CD4-positive, alpha-beta T cell (primary cell): ENCODE measurements around the gene MYOZ1. TPM values are rescaled to one million over a fixed set of nuclear protein-coding genes. Genes with fewer than 3 reads are reported as not detected.
A peak's percentile ranks its signal among the peaks of the same experiment; 100 is the strongest.

Experiments
- ATAC-seq: fragments of 200-7000 bp; cut with Tn5 transposase; one replicate; pipeline ENCODE4 v1.10.0; 2022; ENCODE audit warnings: mild to moderate bottlenecking; ENCODE audit not compliant: poor library complexity
- CTCF ChIA-PET: fragments of 350-600 bp; sonication (Branson Sonifier 250); formaldehyde crosslinking; loops from one replicate; lab custom pipeline; 2021; ENCODE audit warnings: antibody characterized with exemption, inconsistent platforms; lab: Charles Lee
- POLR2A ChIA-PET: fragments of 350-600 bp; sonication (Branson Sonifier 250); formaldehyde crosslinking; loops from one replicate; lab custom pipeline; 2021; ENCODE audit warnings: antibody characterized with exemption, inconsistent platforms; lab: Charles Lee
- DNase-seq, 14 experiments: peaks; one replicate each; pipeline ENCODE4 v3.0.0-alpha.2; 2013 to 2020; ENCODE audit warnings: mixed read lengths in 2 of 14
- H3K27ac ChIP-seq, 2 donors: one replicate each; pipeline versions ENCODE4 v1.5.1 to v1.7.0; 2013; ENCODE audit warnings: low read length in 2 of 2, low read depth in 1 of 2, mild to moderate bottlenecking in 1 of 2
- H3K27me3 ChIP-seq, 2 experiments: 1 replicate in 1 of 2; 2 replicates in 1 of 2; pipeline versions ENCODE4 v1.6.1 to v1.7.0; 2013; ENCODE audit warnings: low read length in 2 of 2, control low read depth in 1 of 2, mild to moderate bottlenecking in 1 of 2, moderate library complexity in 1 of 2; ENCODE audit not compliant: insufficient read depth in 2 of 2, control insufficient read depth in 1 of 2
- H3K36me3 ChIP-seq: one replicate; pipeline ENCODE4 v1.6.1; 2013; ENCODE audit warnings: low read length, control low read depth; ENCODE audit not compliant: insufficient read depth
- H3K4me1 ChIP-seq: one replicate; pipeline ENCODE4 v1.6.1; 2013; ENCODE audit warnings: low read length, control low read depth; ENCODE audit not compliant: insufficient read depth
- H3K4me3 ChIP-seq: one replicate; pipeline ENCODE4 v1.5.1; 2013; ENCODE audit warnings: mild to moderate bottlenecking, low read length, moderate library complexity
- H3K9me3 ChIP-seq, 2 experiments: 1 replicate in 1 of 2; 2 replicates in 1 of 2; pipeline versions ENCODE4 v1.6.1 to v1.7.0; 2013; ENCODE audit warnings: low read length in 2 of 2, mild to moderate bottlenecking in 2 of 2, control low read depth in 1 of 2, moderate library complexity in 1 of 2; ENCODE audit not compliant: control insufficient read depth in 1 of 2, insufficient read depth in 1 of 2
- H3K27ac Mint-ChIP-seq: one replicate; pipeline ENCODE4 v1.8.0; 2020; ENCODE audit warnings: mixed read lengths
- H3K27me3 Mint-ChIP-seq: one replicate; pipeline ENCODE4 v1.8.0; 2021; ENCODE audit warnings: mixed read lengths
- H3K36me3 Mint-ChIP-seq: one replicate; pipeline ENCODE4 v1.8.0; 2021; ENCODE audit warnings: low read depth, mixed read lengths
- H3K4me1 Mint-ChIP-seq: one replicate; pipeline ENCODE4 v1.8.0; 2021; ENCODE audit warnings: low read depth, mixed read lengths
- H3K4me3 Mint-ChIP-seq: one replicate; pipeline ENCODE4 v1.8.0; 2020; ENCODE audit warnings: mild to moderate bottlenecking, mixed read lengths
- H3K9me3 Mint-ChIP-seq: one replicate; pipeline ENCODE4 v1.8.0; 2020; ENCODE audit warnings: mixed read lengths
- intact Hi-C, 2 experiments: fragments of 100-400 bp; cut with DNase I in 1 of 2; cut with micrococcal nuclease in 1 of 2; formaldehyde crosslinking; loops; one replicate each; pipeline versions ENCODE4 v1.15.1 to v1.9.0; 2023 to 2025; cut with DNase I, micrococcal nuclease
- total RNA-seq, 174 experiments: library from RNA in 2 of 174; stranded (reverse) in 2 of 174; gene quantifications; one replicate each; pipeline ENCODE4 v1.2.3 and lab custom pipeline; 2021 to 2026
- TF ChIP-seq, protein P1 (sequence below): fragments of 200-600 bp; IDR thresholded peaks from one replicate; pipeline ENCODE4 v1.8.0; 2022; ENCODE audit warnings: antibody characterized with exemption, mild to moderate bottlenecking

The MYOZ1 gene
- total RNA-seq, 2 experiments from 2014 or later: not detected

DNA sequence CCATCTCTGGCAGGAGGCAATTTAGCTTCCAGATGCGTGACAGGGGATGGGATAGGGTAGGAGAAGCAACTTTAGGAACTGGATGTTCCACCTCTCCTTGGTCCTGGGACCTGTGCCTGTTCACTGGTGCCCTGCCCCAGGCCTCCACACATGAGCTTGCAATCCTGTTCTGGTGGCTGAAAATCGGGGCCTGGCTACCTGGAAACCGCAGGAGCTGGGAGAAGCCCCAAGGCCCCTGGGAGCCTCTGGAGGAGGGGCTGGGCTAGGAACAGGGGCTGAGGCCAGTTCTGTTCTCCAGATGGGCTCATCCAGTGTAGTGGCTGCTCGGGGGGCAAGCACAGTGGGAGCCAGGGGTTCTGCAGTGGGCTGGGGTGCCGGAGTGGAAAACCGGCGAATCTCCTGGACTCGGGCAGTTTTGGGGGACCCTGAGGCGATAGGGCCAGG lies 5.3 kb upstream of the MYOZ1 start:
- no peaks in the 10 kb centered on the region for H3K36me3 Mint-ChIP-seq
- CTCF ChIA-PET: interaction anchor here (0.6 kb wide), 2 partner anchors 25 to 55 kb away, joined by 3 to 4 read pairs; no protein-coding TSS in a partner anchor
- H3K9me3 Mint-ChIP-seq: no peaks in the 10 kb centered on the region
- peaks cover 0 to 6% of the 10 kb centered on the region in 2 experiments for H3K9me3 ChIP-seq
- ATAC-seq (no peak), DNase-seq (no peak)
- peaks cover 23% of the 10 kb centered on the region for H3K4me1 ChIP-seq
- no peak overlapping the region for H3K4me3 ChIP-seq
- H3K27ac ChIP-seq: no peak overlapping the region
- POLR2A ChIA-PET: interaction anchor here (2.4 kb wide), 1 partner anchor 151 kb away, joined by 7 read pairs; the partner anchor contains the start of gene PPP3CB
- intact Hi-C loops: no loop called here
- H3K36me3 ChIP-seq: no peaks in the 10 kb centered on the region
- peaks cover 14% of the 10 kb centered on the region for H3K27me3 Mint-ChIP-seq
- peak overlapping the region; percentile 55 for H3K4me3 Mint-ChIP-seq
- H3K27me3 ChIP-seq: peaks cover 0 to 2% of the 10 kb centered on the region in 2 experiments
- TF ChIP-seq, protein P1, sequence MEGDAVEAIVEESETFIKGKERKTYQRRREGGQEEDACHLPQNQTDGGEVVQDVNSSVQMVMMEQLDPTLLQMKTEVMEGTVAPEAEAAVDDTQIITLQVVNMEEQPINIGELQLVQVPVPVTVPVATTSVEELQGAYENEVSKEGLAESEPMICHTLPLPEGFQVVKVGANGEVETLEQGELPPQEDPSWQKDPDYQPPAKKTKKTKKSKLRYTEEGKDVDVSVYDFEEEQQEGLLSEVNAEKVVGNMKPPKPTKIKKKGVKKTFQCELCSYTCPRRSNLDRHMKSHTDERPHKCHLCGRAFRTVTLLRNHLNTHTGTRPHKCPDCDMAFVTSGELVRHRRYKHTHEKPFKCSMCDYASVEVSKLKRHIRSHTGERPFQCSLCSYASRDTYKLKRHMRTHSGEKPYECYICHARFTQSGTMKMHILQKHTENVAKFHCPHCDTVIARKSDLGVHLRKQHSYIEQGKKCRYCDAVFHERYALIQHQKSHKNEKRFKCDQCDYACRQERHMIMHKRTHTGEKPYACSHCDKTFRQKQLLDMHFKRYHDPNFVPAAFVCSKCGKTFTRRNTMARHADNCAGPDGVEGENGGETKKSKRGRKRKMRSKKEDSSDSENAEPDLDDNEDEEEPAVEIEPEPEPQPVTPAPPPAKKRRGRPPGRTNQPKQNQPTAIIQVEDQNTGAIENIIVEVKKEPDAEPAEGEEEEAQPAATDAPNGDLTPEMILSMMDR: no peak
- H3K4me1 Mint-ChIP-seq: peaks cover 5% of the 10 kb centered on the region
- H3K27ac Mint-ChIP-seq: no peak overlapping the region

DNA sequence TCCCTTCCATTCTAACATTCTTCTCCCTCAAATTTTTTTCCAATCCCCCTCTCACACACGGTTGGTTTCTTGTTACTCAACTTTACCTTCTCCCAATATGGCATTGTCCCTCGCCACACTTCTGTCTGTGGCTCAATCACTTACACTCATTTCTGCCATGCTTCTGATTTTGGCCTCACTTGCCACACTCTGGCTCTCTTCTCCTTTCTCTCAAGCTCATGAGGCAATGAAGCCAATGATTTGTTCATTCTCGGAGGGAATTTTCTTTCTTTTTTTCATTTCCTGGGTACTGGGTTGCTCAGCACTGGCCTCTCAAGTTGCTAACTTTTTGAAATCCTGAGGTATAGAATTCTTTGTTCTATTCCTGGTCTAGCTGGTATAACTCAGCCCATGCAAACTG lies 4.0 kb upstream of the MYOZ1 start:
- Mint-ChIP-seq H3K4me3 (no peak overlapping the region), H3K36me3 (no peaks in the 10 kb centered on the region), H3K27me3 (peaks cover 22% of the 10 kb centered on the region), H3K27ac (no peak overlapping the region), H3K9me3 (no peaks in the 10 kb centered on the region), H3K4me1 (peaks cover 5% of the 10 kb centered on the region)
- Histone ChIP-seq H3K27me3 (peaks cover 0 to 2% of the 10 kb centered on the region in 2 experiments), H3K27ac (no peak overlapping the region), H3K9me3 (peaks cover 0 to 6% of the 10 kb centered on the region in 2 experiments), H3K4me3 (no peak overlapping the region), H3K4me1 (peaks cover 23% of the 10 kb centered on the region), H3K36me3 (no peaks in the 10 kb centered on the region)
- ATAC-seq (no peak), DNase-seq (peak in 1 of 14 experiments; percentile 19)
- ChIA-PET POLR2A (interaction anchor here (1.7 kb wide), 1 partner anchor 19 kb away, joined by 5 read pairs; no protein-coding TSS in a partner anchor), CTCF (interaction anchor here (2.8 kb wide), 1 partner anchor 115 kb away, joined by 26 read pairs; no protein-coding TSS in a partner anchor)
- intact Hi-C loops: no loop called here
- TF ChIP-seq, protein P1: no peak

DNA sequence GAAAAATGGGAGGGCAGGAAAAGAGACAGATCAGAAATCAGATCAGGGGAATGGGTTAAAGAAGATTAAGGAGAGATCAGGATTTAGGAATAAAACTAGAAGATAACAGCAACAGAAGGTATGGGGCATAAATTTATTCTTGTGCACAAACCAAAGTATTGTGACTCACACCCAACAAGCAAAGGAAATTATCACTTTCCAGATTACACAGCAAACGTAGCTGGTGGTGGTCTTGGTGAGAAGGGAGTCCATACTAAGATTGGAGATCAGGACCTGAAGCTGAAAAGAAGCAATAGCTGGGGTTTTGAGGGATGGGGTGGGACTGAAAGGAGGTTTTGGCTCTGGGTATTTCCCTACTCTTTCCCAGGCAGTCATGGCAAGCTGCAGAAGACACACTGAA lies 3.5 kb upstream of the MYOZ1 start:
- Mint-ChIP-seq H3K27ac (no peak overlapping the region), H3K4me1 (peaks cover 5% of the 10 kb centered on the region), H3K27me3 (peaks cover 22% of the 10 kb centered on the region), H3K4me3 (no peak overlapping the region), H3K9me3 (no peaks in the 10 kb centered on the region), H3K36me3 (no peaks in the 10 kb centered on the region)
- TF ChIP-seq, protein P1: no peak
- intact Hi-C loops: loop anchor here (1.0 to 5.0 kb wide), 3 partner anchors 115 to 392 kb away; partner anchors contain the start of gene MRPS16 (in 1 of the 2)
- DNase-seq: no peak
- Histone ChIP-seq H3K36me3 (no peaks in the 10 kb centered on the region), H3K27me3 (peaks cover 0 to 4% of the 10 kb centered on the region in 2 experiments), H3K27ac (no peak overlapping the region), H3K9me3 (peaks cover 0 to 6% of the 10 kb centered on the region in 2 experiments), H3K4me3 (no peak overlapping the region), H3K4me1 (peaks cover 23% of the 10 kb centered on the region)
- ChIA-PET POLR2A (interaction anchor here (1.4 to 1.7 kb wide), 2 partner anchors 19 to 114 kb away, joined by 5 read pairs; no protein-coding TSS in a partner anchor), CTCF (interaction anchor here (1.0 to 2.8 kb wide), 2 partner anchors 17 to 114 kb away, joined by 3 to 26 read pairs; no protein-coding TSS in a partner anchor)
- ATAC-seq: no peak
